GM12873 (cell line): Measurements from ENCODE around the gene FHIP1B.

ENCODE experiments used
- TF ChIP-seq, protein P1 (sequence below): IDR thresholded peaks from 2 replicates; pipeline ENCODE4 v1.5.1; 2012; ENCODE audit warnings: low read depth, mild to moderate bottlenecking, moderate library complexity, low read length, control low read depth; ENCODE audit not compliant: insufficient read depth; ENCODE audit errors: missing control alignments

The FHIP1B gene

DNA sequence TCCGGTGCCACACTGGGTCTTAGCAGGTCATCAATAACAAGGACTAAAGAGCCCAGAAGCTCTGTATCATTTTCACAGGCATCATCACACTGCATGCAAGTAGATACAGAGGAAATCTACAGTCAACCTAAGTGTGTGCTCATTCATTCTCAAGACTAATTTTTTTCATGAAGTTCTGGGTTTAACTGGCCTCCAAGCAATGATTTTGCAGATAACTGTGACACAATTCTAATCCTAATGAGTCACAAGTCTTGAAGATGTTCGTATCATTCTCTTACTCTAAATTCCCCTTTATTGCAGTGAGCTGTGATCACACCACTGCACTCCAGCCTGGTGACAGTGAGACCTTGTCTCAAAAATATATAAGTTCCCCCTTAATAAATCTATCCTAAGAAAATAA lies 33.0 kb downstream of the FHIP1B start:
- TF ChIP-seq, protein P1, sequence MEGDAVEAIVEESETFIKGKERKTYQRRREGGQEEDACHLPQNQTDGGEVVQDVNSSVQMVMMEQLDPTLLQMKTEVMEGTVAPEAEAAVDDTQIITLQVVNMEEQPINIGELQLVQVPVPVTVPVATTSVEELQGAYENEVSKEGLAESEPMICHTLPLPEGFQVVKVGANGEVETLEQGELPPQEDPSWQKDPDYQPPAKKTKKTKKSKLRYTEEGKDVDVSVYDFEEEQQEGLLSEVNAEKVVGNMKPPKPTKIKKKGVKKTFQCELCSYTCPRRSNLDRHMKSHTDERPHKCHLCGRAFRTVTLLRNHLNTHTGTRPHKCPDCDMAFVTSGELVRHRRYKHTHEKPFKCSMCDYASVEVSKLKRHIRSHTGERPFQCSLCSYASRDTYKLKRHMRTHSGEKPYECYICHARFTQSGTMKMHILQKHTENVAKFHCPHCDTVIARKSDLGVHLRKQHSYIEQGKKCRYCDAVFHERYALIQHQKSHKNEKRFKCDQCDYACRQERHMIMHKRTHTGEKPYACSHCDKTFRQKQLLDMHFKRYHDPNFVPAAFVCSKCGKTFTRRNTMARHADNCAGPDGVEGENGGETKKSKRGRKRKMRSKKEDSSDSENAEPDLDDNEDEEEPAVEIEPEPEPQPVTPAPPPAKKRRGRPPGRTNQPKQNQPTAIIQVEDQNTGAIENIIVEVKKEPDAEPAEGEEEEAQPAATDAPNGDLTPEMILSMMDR: no peak

DNA sequence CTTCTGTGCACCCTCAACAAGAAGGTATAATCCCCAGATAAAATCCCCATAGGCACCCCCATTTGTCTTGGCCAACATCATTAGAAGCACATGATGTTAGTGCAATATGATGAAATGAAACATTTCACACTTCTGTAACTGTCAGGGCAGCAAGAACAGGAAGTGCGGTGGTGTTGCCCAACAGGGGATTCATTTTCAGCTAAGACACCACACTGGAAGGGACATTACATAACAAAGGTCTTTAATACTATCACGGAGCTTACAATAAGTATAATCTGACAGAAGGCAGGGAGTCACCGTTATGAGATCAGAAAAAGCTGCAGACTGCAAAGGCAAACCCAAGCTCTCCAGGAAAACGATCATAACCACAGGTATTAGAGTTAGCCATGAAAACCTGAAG lies 33.5 kb downstream of the FHIP1B start:
- TF ChIP-seq, protein P1: no peak

DNA sequence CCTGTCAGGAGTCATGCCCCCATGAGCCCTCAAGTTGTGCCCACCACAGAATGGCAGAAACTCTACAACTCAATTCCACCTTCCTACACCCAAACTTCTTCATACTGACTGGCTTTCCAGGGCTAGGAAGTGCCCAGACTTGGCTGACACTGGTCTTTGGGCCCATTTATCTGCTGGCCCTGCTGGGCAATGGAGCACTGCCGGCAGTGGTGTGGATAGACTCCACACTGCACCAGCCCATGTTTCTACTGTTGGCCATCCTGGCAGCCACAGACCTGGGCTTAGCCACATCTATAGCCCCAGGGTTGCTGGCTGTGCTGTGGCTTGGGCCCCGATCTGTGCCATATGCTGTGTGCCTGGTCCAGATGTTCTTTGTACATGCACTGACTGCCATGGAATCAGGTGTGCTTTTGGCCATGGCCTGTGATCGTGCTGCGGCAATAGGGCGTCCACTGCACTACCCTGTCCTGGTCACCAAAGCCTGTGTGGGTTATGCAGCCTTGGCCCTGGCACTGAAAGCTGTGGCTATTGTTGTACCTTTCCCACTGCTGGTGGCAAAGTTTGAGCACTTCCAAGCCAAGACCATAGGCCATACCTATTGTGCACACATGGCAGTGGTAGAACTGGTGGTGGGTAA lies 35.1 kb downstream of the FHIP1B start, which contains the start of gene OR52W1:
Gene OR52W1, plus strand, starts transcription at position 51 of the 637 bp plus-strand sequence. Its CDS starts 0 bp downstream, at position 51.
- TF ChIP-seq, protein P1: no peak

DNA sequence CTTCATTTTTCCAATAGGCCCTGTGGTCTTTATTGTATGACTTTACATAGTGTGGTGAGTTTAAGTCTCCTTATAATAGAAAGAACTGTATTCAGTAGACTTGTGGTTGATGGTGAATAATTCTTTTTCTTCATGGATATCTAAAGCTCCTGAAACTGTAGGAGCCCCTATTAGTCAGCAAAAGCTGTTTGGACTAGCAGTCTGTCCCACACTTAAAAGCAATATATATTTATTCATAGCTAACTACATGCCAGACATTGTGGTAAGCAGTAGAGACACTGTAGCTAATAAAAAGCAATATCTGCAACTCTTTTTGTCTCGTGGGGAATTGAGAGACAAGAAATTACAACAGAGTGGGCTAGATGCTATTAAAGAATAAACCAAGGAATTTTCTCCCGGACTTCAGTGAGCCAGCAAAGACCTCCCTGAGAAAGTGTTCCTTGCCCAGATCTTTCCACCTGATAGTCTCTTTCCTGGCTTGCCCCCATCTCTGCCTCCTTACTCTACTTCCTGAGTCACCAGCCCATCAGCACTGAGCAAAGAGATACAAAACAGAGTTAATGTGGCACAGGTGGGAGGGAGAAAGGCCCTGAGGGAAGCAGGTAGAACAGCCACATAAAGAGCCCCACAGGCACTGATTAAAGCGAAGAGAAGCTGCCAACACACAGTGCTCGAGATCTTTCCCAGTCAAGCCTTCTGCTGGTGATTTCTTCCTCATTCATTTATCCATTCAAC lies 36.8 kb downstream of the FHIP1B start:
- TF ChIP-seq, protein P1: no peak

DNA sequence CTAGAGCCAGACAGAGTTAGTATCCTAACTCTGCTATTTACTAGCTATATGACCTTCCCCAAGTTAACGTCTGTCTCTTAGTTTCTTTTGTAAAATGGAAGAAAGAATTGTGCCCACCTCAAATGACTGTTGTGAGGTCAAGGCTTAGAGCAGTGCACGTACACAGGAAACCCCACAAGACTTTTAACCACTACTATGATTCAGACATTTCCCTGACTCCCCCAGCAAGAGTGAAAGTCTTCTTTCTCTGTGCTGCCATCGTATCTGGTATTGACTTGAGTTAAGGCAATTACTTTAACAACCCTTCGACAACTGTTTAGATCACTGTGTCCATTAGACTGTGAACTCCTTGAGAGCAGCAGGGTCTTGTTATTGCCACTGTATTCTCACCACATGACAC lies 38.0 kb downstream of the FHIP1B start:
- TF ChIP-seq, protein P1: no peak

DNA sequence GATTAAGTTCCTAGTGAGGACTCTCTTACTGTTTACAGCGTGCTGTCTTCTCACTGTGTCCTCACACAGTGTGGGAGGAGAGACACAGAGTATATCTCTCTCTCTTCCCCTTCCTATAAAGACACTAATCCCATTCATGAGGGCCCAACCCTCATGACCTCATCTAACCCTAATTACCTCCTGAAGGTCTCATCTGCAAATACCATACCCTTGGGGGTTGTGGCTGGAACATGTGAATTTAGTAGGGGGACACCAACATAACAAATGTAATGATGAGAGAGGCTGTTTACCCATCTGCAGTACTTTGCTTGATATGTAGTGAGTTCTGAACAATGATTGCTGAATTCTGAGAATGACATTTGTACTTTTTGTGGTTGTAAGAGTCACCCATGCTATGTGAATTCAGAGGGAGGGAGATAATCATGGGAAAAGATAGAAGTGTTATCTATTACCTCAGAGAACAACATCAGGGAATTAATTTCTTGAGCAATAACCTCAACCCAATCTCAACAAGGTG lies 40.3 kb downstream of the FHIP1B start:
- TF ChIP-seq, protein P1: no peak

DNA sequence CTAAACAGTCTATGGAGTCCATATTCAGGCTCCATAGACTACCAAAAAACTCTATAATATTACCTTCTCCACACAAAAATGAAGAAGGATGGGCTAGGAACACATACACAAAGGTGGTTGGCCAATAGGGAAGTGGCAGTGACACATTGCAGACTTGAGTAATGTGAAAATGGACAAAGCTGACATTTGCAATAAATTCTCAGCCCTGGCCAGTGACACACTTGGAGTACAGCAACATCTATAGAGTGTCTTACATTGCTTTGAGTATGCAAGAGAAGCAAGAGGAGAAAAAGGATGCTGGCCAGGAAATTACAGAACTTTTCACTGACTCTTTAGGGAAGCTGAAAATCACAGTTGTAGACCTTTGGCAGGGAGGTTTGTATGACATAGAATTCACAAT lies 42.7 kb downstream of the FHIP1B start:
- TF ChIP-seq, protein P1: no peak
